ENCODE results near the gene PPP1CC.
A peak's percentile ranks its signal among the peaks of the same experiment; 100 is the strongest.
"Not testable (repeated sequence)": the region's sequence is repeated elsewhere in the genome, so short reads cannot be mapped to it uniquely, and the experiment has no call there.

The PPP1CC gene

DNA sequence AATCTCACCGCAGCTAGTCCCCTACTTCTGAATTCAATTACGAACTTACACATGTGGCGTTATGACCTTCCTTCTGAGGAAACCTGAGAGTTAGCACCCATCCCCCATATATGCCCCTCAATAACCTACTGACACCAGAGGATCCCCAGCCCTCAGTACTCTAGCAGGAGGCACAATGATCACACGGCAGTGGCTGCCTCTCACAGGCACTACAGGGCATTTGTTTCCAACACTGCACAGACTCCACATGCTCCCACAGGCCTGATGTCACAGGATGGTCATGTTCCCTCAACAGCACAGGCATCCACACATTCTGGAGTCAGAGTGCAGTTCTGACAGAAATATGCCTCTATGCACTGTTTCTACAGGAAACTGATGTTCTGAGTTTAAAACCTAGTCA, 17.4 kb downstream of the PPP1CC start:
- no peak for DNase-seq (ENCODE audit: low spot score)

DNA sequence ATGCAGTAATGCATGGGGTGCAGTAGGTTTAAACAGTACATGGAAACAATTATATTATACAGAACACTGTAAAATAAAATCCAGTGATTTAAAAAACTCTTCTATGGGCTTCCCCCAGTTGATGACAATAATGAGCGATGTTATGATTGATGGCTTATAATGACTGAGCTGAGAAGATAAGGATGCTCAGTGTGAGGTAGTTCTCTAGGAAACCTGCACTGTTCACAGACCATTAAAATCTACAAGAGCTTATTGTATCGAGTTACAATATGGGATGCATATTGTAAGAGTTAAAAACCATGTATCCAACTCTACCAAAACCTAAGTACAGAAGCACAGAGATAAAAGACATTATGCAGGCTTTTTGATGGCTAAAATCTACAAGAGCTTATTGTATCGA, 19.8 kb downstream of the PPP1CC start:
- not testable (repeated sequence) for DNase-seq (ENCODE audit: low spot score)

DNA sequence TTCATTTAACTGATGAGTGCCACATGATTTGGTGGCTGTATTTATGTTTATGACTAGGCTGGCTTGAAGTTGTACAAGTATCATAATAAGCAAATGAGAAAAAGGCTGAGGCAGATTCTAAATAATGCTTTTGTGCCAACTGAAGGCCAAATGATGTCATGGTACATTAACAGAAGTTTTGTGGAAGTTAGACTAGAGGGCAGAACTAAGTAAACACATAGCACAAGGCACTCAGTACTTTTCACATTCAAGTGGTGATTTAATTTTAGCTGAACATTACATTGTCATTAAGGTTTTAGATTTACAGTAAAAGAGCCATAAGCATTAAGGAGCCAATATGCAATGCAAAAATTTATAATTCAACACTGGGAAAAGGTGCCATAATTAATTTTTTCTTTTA, 21.1 kb downstream of the PPP1CC start:
- no peak for DNase-seq (ENCODE audit: low spot score)

DNA sequence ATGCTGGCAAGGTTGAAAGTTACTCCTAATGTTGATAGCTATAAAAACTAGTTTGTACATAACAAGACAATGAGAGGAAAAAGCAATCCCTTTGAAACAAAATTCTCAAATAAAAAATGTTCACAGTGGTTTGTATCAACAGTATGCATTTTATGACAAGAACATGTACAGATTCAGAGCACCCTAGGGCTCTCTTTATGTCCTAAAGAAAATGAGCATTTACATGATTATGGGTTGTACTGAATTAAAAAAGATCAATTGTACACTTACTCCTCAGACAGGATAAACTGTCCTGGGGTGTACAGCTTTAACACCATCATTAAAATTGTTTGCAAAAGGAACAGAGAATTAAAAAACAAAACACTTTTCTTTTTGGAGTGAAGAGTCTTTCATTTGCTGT, 22.2 kb downstream of the PPP1CC start:
- no peak for DNase-seq (ENCODE audit: low spot score)

DNA sequence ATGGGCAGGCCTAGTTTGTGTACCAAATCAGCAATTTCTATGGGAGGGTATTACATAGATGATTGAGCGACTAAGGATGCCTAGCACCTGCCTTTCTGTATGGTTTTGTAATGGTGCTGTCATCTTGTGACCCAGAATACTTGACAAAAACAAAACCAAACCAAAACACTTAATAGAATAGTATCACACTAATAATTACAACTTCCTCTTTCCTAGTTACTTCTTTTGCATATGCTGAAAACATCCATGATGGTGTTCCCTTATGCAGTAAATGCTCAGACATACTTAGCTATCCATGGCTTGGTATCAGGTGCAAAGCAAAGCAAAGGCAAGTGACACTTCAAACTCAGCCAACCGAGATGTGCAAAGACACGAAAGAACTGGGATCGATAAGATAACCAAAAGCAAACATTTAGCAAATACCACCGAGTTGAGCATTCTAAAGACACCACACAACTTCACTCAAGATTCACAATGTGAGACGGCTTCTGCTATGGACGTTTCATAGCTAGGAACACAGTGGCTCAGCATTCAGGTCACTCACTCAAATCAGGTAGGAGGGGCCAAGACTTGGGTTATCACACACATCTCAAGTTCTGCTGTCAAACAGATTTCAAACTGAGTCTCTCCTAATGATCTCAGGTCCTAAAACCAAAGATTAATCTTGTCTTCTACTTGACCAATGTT, 24.3 kb downstream of the PPP1CC start:
- no peak for DNase-seq (ENCODE audit: low spot score)

DNA sequence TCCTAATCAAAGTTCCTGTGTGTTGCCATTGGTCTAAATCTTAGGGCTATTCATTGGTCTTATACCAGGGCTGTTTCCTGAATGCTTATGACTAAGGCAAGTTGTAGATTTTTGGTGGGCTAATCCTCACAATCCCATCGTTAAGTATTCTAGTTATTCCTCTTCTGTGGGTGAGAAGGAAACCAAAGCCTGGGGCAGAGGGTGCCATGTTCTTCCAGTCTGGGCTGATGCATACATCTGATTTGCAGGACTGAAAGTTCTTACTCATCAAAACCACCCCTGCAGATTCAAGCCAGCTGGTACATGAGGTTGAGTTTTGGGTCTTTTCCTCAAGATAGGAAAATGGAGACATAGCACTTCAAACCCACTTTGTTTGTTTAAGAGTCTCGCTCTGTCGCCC, 25.7 kb downstream of the PPP1CC start:
- no peak for DNase-seq (ENCODE audit: low spot score)

DNA sequence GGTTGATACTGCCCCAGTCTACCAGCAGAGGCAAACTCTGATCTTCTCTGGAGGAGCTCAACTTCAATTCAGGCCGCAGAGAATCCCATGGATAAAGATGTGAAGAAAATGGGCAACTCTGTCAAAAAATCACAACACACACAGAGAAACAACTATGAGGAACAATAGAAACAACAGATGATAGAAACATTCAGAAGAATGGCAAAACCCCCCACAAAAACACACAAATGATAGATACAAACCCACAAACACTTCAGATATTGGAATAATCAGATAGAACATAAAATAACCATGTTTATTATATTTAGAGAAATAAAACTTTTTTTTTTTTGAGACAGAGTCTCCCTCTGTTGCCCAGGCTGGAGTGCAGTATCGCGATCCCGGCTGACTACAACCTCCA, 33.8 kb downstream of the PPP1CC start:
- no peak for DNase-seq (ENCODE audit: low spot score)

DNA sequence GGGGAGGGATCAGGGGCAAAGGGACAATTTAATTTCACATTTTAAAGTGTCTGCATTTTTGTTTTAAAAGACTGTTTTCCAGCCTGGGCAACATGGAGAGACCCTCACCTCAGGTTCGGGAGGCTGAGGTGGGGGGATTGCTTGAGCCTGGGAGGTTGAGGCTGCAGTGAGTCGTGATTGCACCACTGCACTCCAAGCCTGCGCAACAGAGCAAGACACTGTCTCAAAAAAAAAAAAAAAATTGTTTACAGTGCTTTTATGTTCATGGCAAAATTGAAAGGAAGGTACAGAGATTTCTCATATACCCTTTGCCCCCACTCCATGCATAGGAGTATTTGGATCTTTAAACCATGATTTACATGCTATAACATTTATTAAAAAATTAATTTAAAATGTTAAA, 37.4 kb downstream of the PPP1CC start:
- no peak for DNase-seq (ENCODE audit: low spot score)

DNA sequence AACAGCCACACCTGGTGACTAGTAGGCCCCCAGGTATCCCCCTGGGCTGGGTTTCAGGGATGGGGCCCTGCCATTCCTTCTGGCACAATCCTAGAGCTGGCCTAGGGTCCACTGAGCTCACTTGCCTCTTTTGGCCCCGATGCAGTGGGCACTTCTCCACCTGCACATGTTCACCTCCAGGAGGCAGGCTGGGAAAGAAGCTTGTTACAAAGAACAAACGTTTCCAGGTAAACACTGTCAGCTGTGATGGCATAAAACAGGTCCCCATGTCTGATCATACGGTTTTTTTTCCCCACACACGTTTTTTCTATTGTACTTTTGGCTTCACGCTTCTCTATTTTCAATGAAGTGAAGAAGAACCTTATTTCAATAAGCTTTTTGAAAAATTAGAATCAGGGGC, 37.9 kb downstream of the PPP1CC start:
- DNase-seq (ENCODE audit: low spot score), result no peak

DNA sequence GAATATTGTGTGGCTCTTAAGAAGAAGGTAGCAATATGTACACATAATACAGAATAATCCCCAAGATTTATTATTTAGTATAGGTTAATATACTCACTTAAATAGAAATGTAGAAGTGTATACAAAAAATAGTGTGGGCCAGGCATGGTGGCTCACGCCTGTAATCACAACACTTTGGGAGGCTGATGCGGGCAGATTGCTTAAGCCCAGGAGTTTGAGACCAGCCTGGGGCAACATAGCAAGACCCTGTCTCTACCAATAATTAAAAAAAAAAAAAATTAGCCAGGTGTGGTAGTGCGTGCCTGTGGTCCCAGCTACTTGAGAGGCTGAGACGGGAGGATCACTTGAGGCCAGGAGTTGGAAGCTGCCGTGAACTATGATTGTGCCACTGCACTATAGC, 38.5 kb downstream of the PPP1CC start:
- DNase-seq (ENCODE audit: low spot score), result no peak

DNA sequence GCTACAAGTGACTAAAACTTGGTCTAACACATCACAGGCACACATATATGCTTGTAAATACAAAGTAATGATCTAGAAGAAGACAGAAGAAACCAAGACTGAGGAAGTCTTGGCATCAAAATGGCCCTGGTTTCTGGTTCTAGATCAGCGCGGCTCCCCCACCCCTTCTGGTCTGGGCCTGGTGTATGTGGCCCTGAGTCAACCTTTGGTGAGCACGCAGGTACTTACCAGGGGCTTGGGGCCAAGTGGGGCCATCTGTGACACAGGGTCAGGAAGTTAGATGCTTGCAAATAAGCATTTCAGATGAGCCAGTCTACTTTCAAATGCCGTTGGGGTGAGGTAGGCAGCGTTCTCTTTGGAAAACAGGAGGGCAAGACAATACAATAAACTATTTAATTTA, 40.6 kb downstream of the PPP1CC start:
- DNase-seq (ENCODE audit: low spot score), result no peak

DNA sequence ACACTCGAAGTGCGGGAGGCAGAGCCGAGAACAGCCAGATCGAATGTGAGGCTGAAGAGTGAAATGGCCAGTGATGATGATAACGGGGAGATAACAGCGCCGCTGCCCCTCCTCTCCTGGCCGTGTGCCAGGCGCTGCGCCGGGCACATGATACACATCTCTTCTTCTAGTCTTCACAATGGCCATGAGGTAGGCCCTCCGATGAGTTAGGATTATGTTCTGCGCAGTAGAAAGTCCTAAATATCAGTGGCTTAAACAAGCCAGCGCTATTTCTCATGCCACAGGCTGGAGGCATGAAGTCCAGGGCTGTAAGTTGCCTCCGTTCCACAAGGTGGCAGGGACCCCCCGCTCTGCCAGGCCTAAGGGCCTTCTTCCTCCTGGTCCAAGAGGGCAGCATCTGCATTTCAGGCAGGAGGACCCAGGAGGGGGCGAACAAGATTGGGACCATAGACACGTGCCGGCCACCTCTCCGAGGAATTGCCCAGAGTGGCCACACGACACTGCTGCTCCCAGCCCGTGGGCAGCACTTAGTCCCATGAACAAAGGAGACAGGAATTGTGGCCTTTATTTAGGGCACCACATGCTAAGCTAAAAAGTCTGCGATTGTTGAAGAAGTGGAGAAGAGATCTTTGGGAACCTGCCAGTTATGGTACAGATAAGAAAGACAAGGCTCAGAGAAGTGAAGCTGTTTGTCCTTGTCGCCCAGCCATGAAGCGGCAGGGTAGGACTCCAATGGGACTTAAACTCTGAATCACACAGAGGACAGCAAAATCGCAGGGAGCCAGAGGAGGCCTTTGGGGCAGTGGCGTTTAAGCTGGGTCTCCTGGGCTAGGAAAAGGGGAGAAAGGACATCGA, 42.9 kb downstream of the PPP1CC start:
- no peak for DNase-seq (ENCODE audit: low spot score)

DNA sequence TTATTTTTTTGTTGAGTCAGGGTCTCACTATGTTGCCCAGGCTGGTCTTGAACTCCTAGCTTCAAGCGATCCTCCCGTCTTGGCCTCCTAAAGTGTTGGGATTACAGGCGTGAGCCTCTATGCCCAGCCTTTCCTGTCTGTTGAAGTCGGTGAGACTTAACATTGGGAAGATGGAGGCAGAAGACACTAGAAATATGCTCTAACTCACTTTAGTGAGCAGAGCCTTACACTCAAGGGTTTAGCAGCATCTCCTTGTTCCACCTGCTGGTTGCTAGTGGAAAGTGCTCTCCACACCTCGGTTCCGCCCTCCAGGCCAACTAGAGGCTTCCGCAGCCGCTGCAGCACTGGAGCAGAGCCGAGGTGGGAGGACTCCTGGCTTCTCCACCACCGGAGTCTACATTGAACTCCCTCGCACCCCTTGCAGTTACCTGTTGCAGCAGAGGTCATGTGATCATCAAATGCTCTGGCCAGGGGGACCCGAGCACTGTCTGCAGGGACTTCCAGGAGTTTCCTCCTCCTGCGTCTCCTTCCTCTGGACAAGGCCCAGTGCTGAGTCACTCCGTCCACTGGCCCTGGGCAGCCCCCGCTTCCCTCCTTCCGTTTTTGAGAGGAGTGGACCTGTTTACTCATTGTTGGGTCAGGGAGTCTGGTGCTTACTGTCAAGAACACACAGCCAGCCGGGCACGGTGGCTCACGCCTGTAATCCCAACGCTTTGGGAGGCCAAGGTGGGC, 44.4 kb downstream of the PPP1CC start:
- DNase-seq (ENCODE audit: low spot score), result peak; percentile 74

DNA sequence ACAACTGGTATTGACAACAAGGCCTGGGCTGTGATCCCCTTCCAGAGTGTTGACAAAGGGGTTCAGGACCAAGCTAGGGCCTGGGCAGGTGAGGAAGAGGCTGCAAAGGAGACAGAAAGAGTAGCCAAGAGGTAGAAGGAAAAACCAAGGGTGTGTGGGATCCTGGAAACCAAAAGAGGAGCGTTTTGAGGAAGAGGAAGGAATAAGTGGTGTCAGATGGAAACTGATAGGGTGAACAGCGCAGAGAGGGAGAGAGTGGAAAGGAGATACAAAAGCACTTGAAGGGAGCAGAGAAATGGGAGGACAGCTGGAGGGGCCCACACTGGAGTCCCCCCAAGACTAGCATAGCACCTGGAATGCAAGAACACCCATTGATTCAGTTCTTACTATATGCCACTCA, 45.5 kb downstream of the PPP1CC start:
- no peak for DNase-seq (ENCODE audit: low spot score)

DNA sequence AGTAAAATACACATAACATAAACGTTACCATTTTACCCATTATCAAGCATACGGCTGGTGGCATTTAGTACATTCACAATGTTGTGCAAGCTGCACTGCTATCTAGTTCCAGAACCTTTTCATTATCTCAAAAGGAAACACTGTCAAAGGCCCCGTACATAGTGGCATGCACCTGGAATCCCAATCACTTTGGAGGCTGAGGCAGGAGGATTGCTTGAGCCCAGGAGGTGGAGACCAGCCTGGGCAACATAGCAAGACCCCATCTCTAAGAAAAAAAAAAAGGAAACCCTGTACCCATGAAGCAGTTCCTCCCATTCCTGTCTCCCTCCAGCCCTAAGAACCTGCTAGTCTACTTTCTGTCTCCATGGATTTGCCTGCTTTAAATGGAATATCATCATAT, 46.4 kb downstream of the PPP1CC start:
- DNase-seq (ENCODE audit: low spot score), result no peak

DNA sequence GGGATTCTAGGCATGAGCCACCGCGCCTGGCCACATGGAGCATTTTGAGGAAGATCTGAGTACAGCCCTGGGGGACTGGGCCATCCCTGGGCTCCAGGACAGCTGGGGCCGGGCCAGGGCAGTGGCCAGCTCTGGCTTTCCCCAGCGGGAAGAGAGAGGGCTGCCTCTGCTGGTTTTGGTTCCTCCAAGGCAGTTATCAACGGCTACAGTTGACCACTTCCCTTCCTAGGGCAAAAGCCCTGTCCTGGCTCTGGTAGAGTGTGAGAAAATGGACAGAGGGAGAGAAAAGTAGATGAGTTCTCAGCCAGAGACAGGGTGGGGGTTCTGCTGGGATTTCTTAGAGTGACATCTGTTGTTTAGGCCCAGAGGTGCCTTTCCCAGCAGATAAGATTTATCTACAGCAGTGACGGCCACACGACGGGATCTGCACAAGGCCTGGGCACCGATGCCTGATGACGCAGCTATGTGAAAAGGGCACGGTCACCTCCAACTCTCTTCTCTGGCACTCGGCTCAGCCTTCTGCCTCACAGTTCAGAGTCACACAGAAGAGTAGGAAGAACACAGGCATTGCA, 48.3 kb downstream of the PPP1CC start:
- DNase-seq (ENCODE audit: low spot score), result peak; percentile 45

DNA sequence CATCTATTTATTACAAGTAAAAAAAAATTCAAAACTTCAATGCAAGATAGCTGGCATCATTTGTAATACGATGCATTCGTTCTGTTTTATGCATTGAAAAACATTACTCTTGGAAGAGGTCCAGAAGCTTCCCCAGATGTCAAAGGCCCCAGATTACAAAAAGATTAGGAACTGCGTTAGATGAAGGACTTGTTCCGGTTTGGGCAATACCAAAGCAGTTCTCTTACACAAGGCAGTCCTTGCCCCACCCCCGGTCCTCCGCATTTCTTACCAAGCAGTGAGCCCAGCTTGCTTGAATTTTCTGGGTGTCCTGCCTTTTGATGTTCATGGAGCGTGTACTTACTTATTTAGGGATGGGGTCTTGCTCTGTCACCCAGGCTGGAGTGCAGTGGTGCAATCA, 49.0 kb downstream of the PPP1CC start:
- no peak for DNase-seq (ENCODE audit: low spot score)

DNA sequence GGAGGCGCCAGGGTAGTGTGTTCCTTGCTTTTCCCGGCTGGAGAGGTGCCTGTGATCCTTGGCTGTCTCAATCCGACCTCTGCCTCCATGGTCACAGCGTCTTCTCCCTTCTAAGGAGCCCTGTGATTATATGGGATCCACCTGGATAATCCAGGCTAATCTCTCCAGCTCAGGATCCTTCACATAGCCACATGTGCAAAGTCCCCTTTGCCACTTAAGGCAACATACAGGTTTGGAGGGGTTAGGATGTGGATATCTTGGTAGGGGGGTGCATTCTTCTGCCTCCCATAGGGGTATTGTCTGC, 52.6 kb downstream of the PPP1CC start:
- DNase-seq (ENCODE audit: low spot score), result no peak

DNA sequence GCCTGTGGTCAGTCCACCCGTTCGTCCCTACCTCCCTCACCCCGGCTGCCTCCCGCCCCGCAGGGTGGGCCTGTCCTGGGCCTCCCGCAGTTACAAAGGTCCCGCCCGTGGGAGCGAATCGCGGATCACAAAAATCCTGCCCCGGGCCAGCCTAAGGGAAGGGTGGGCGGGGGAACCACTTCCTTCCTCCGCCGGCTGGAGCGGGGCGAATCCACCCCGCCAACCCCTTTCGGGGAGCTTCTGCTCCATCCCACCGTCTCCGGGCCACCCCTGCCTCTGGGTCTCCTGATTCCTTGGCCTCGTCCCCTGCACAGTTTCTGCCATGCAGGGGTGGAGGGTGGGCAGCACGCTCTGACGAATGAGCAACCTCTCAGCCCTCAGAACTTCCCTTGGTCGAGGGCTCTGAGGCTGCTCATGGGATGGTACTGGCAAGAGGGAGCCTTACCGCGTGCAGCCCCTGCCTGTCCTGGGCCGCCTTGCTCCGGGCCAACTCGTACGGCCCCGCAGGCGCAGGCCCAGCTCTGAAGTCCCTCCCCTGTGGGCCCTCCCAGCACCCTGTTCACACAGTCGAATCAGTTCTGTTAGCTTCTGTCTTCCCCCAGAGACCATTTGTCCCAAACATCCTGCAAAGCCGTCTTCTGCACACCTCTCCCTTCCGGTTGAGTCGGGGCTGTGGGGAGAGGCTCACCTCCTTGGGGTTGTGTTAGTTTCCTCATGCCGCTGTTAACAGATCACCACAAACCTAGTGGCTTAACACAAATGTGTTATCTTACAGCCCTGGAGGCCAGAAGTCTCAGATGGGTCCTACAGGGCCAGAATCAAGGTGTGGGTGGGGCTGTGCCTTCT, 53.2 kb downstream of the PPP1CC start:
- DNase-seq (ENCODE audit: low spot score), result no peak

DNA sequence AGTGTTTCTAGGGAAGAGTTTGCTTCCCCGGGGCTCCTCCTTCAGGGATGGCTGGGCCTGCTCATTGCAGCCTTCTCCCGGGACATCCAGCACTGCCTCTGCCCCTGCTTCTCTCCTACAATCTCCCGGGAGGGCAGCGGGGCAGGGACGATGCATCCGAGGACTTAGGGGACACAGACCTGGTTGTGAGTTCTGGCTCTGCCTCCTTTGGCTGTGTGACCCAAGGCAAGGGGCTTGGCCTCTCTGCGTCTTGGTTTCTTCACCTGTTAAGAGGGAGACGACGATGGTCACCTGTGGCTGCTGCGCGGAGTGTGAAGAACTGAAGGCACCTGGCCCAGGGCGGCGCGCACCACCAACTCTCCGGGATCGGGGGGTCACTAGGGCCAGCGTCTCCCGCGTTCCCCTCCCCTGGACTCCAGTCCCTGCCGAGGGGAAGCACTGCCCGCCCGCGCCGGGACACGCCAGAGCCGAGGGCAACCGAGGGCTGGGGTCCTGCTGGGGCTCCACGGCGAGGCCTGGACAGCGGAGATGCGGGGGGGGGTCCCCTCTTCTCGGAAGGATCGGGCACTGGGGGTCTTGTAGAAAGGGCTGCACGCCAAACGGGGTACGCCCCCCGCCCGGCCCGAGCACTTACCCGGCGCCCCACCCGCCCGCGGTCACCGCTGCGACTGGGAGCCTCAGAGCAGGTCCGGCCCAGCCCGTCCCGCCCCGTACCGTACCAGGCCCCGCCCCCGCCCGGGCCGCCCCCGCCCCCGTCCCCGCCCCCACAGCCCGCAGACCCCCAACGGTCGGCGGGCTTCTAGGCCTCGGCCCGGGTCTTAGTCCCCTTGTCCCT, 54.0 kb downstream of the PPP1CC start, which contains the start of gene HVCN1:
Gene HVCN1, minus strand, starts transcription at position 670 of the 835 bp plus-strand sequence. CDS start 5,870 bp downstream, outside the sequence.
- no peak for DNase-seq (ENCODE audit: low spot score)
